Upper lobe of left lung (tissue), 6 donors: ENCODE data around the gene SPANXC. TPM values are rescaled to one million over a fixed set of nuclear protein-coding genes. Genes with fewer than 3 reads are reported as not detected.

ENCODE experiments used
- ATAC-seq, 2 donors: fragments of 200-7000 bp; cut with Tn5 transposase; one replicate each; pipeline ENCODE4 v1.9.1; 2022; ENCODE audit warnings: mild to moderate bottlenecking in 2 of 2, moderate library complexity in 2 of 2; ENCODE audit not compliant: low FRiP score in 2 of 2
- DNase-seq, 2 donors: peaks; one replicate each; pipeline ENCODE4 v3.0.0-alpha.2; 2019 to 2020
- H3K27ac ChIP-seq, 4 donors: fragments of 200-600 bp; sonication (generic); one replicate each; pipeline ENCODE4 v1.5.1; 2016 to 2019
- H3K27me3 ChIP-seq, 4 donors: fragments of 200-600 bp; sonication (generic); one replicate each; pipeline ENCODE4 v1.5.1; 2017 to 2019
- H3K36me3 ChIP-seq, 4 donors: fragments of 200-600 bp; sonication (generic); one replicate each; pipeline ENCODE4 v1.5.1; 2016 to 2019
- H3K4me1 ChIP-seq, 4 donors: fragments of 200-600 bp; sonication (generic); one replicate each; pipeline ENCODE4 v1.5.1; 2018 to 2019
- H3K4me3 ChIP-seq, 4 donors: fragments of 200-600 bp; sonication (generic); one replicate each; pipeline ENCODE4 v1.5.1; 2017 to 2019; ENCODE audit warnings: mild to moderate bottlenecking in 2 of 4, moderate library complexity in 1 of 4
- H3K9me3 ChIP-seq, 4 donors: fragments of 200-600 bp; sonication (generic); one replicate each; pipeline ENCODE4 v1.5.1; 2018 to 2019
- CTCF ChIP-seq, 6 experiments: fragments of 450-650 bp in 4 of 6; fragments of 200-600 bp in 2 of 6; sonication (generic) in 2 of 6; IDR thresholded peaks; one replicate each; pipeline ENCODE4 v1.5.1; 2016 to 2019; ENCODE audit warnings: antibody characterized with exemption in 6 of 6
- EP300 ChIP-seq, 4 donors: sonication (generic); formaldehyde crosslinking; IDR thresholded peaks; one replicate each; pipeline ENCODE4 v1.5.1; 2017; ENCODE audit warnings: antibody characterized with exemption in 4 of 4, control low read depth in 2 of 4
- POLR2A ChIP-seq, 4 donors: fragments of 450-650 bp; IDR thresholded peaks; one replicate each; pipeline ENCODE4 v1.5.1; 2016 to 2017; ENCODE audit warnings: antibody characterized with exemption in 4 of 4, mild to moderate bottlenecking in 2 of 4
- POLR2AphosphoS5 ChIP-seq, 2 donors: sonication (generic); formaldehyde crosslinking; IDR thresholded peaks; one replicate each; pipeline ENCODE4 v1.5.1; 2017; ENCODE audit warnings: antibody characterized with exemption in 2 of 2
- WGBS, 2 donors: methylation state at CpG; one replicate each; pipeline ENCODE4 v1.1.5; 2017 to 2018; 5-methylcytosine and 5-hydroxymethylcytosine counted together
- total RNA-seq, 6 donors: library from RNA; depleted of rRNA in 4 of 6; stranded (reverse); fragments of >200 nt in 4 of 6; gene quantifications; one replicate each; pipeline versions ENCODE4 v1.1.0 to v1.2.1, GENCODE V29; 2016 to 2021
- donor health status: DM: no; HTN: no; CAD: no; lungs with moderate emphysema.
- donor health status: DM: no; HTN: yes; CAD: no; lungs with severe emphysema.

The SPANXC gene
- total RNA-seq, 6 donors from 2014 or later: not detected

GRCh38 chrX:141214196-141214595 lies 28.1 kb downstream of the SPANXC start:
- Histone ChIP-seq H3K27me3 (no peaks in the 10 kb centered on the region), H3K9me3 (no peaks in the 10 kb centered on the region), H3K4me3 (no peak overlapping the region), H3K27ac (no peak overlapping the region), H3K36me3 (no peaks in the 10 kb centered on the region), H3K4me1 (no peaks in the 10 kb centered on the region)
- DNase-seq (no peak), ATAC-seq (no peak)
- WGBS, 2 donors: 84 to 94% methylated on average over 1 of the region's 1 CpG
- TF ChIP-seq POLR2AphosphoS5 (IDR thresholded peaks at IDR 0.05): no peak

GRCh38 chrX:141201962-141202361 lies 40.4 kb downstream of the SPANXC start:
- 86 to 95% methylated on average over 2 to 3 of the region's 3 CpGs for WGBS, 2 donors
- no peaks in the 10 kb centered on the region for H3K36me3 ChIP-seq
- no peak for ATAC-seq
- H3K4me1 ChIP-seq: no peaks in the 10 kb centered on the region
- no peak overlapping the region for H3K27ac ChIP-seq
- no peaks in the 10 kb centered on the region for H3K9me3 ChIP-seq
- no peaks in the 10 kb centered on the region for H3K27me3 ChIP-seq
- TF ChIP-seq POLR2A (IDR thresholded peaks at IDR 0.05): no peak
- TF ChIP-seq EP300 (IDR thresholded peaks at IDR 0.05): no peak
- no peak for TF ChIP-seq POLR2AphosphoS5 (IDR thresholded peaks at IDR 0.05)
- no peak for TF ChIP-seq CTCF (IDR thresholded peaks at IDR 0.05)
- DNase-seq: no peak
- no peak overlapping the region for H3K4me3 ChIP-seq

Other genes starting within 250 kb of the SPANXC start
- gene SPANXB1, start 239.9 kb downstream of the SPANXC start, total RNA-seq: not detected
- gene LDOC1, start 65.4 kb downstream of the SPANXC start, total RNA-seq: 10 to 100 TPM in 2 of 6 donors, 1 to 10 TPM in 4; 3.1 to 18.8 (median 5.9) TPM